HEK293T (cell line): Measurements from ENCODE around the gene MMUT.

Experiments used
- FOXK2 ChIP-seq: fragments of 450-650 bp; IDR thresholded peaks from 2 replicates; pipeline ENCODE4 v1.6.1; 2016; ENCODE audit warnings: mild to moderate bottlenecking
- FOXM1 ChIP-seq: fragments of 450-650 bp; IDR thresholded peaks from 2 replicates; pipeline ENCODE4 v1.6.1; 2017; ENCODE audit warnings: mild to moderate bottlenecking, borderline replicate concordance
- LEF1 ChIP-seq: fragments of 450-650 bp; IDR thresholded peaks from 2 replicates; pipeline ENCODE4 v1.6.1; 2017; ENCODE audit warnings: mild to moderate bottlenecking, borderline replicate concordance
- SUZ12 ChIP-seq: fragments of 450-650 bp; IDR thresholded peaks from 2 replicates; pipeline ENCODE4 v1.6.1; 2016; ENCODE audit warnings: mild to moderate bottlenecking
- TARDBP ChIP-seq: fragments of 450-650 bp; IDR thresholded peaks from 2 replicates; pipeline ENCODE4 v1.6.1; 2016

- TF ChIP-seq LEF1 = no peak
- TF ChIP-seq TARDBP = no peak
- no peak for TF ChIP-seq FOXK2
- no peak for TF ChIP-seq FOXM1
- TF ChIP-seq SUZ12 = no peak
Observed at GRCh38 chr6:49506569-49507111, 43.6 kb upstream of the MMUT start.
